Measurements from ENCODE around the gene CEP72.

DNA sequence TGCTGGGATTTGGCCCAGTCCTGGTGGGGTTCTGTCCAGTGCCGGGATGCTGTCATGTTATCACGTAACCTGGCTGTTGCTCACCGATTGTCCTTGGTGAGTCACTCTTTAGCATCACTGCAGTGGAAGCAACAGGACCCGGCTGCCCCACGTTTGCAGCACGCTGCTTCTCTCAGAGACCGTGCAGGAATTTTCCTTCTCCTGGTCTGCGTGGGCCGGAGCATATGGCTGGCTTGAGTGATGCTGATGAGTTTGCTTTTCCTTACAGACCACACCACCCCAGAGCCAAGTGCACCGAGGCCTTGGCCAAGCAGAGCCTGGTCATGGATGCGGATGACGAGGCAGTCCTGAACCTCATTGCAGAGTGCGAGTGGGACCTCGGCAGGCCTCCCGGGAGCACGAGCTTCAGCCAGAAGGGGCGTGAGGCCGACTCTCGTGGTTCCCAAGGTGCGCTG, 21.4 kb downstream of the CEP72 start:
- TF ChIP-seq, protein P1, sequence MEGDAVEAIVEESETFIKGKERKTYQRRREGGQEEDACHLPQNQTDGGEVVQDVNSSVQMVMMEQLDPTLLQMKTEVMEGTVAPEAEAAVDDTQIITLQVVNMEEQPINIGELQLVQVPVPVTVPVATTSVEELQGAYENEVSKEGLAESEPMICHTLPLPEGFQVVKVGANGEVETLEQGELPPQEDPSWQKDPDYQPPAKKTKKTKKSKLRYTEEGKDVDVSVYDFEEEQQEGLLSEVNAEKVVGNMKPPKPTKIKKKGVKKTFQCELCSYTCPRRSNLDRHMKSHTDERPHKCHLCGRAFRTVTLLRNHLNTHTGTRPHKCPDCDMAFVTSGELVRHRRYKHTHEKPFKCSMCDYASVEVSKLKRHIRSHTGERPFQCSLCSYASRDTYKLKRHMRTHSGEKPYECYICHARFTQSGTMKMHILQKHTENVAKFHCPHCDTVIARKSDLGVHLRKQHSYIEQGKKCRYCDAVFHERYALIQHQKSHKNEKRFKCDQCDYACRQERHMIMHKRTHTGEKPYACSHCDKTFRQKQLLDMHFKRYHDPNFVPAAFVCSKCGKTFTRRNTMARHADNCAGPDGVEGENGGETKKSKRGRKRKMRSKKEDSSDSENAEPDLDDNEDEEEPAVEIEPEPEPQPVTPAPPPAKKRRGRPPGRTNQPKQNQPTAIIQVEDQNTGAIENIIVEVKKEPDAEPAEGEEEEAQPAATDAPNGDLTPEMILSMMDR (IDR thresholded peaks at IDR 0.05), result no peak
- TF ChIP-seq EP300 (IDR thresholded peaks at IDR 0.05), result no peak
